ENCODE measurements around the gene AHDC1.
"Not testable (repeated sequence)": the region's sequence is repeated elsewhere in the genome, so short reads cannot be mapped to it uniquely, and the experiment has no call there.

AHDC1 gene

GRCh38 chr1:27632387-27633297 is 28.7 kb upstream of the AHDC1 start:
- DNase-seq: no peak

GRCh38 chr1:27630859-27631491 is 27.0 kb upstream of the AHDC1 start:
- DNase-seq: no peak

- no peak for DNase-seq
These were observed 24.8 kb upstream of the AHDC1 start for GRCh38 chr1:27628712-27629111.

DNA sequence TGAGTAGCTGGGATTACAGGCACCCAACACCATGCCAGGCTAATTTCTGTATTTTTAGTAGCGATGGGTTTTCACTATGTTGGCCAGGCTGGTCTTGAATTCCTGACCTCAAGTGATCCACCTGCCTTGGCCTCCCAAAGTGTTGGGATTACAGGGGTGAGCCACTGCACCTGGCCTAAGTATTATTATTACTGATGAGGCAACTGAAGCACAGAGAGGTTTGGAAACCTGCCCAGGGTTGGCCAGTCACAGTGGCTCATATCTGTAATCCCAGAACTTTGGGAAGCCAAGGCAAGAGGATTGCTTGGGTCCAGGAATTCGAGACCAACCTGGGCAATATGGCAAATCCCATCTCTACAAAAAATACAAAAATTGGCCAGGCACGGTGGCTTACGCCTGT is 23.8 kb upstream of the AHDC1 start:
- not testable (repeated sequence) for DNase-seq

GRCh38 chr1:27627061-27627460 is 23.1 kb upstream of the AHDC1 start:
- DNase-seq: no peak

DNA sequence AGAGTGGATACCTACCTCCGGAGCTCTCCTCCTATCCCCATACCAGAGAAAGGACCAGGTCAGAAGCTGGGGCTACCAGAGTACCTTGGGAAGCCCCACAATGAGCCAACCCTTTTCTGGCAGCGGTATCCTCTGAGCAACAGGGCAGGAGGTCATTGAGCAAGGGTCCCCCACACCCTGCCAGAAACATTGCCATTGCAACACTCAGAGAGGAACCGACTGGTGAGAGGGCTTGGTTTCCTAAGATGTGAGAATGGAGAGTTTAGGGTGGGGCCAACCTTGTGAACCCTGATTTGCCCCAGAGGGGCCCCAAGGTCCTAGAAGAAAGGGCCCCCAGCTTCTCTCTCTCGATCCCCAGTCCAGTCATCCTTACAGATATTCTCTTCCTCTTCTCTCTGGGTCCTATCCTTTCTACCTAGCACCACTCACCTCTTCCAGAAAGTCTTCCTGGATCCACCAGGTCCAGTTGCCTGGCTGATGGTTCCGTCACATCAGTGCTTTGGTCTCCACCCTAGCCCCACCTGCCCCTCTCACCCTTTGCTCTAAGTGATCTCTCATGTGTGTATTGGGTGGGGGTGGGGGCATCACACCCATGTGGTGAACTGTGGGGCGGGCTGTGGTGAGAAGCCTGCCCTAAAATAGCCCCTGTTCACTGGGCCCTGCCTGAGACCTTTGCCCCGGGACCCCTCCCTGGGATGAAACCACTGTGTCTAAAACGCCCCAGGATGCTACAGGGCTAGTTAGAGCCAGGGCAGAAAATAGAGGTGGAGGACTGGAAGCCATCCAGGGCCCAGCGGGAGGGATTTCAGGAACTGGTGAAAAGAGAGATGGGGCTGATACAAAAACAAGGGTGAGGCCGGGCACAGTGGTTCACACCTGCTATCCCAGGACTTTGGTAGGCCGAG is 22.3 kb upstream of the AHDC1 start:
- no peak for DNase-seq

DNA sequence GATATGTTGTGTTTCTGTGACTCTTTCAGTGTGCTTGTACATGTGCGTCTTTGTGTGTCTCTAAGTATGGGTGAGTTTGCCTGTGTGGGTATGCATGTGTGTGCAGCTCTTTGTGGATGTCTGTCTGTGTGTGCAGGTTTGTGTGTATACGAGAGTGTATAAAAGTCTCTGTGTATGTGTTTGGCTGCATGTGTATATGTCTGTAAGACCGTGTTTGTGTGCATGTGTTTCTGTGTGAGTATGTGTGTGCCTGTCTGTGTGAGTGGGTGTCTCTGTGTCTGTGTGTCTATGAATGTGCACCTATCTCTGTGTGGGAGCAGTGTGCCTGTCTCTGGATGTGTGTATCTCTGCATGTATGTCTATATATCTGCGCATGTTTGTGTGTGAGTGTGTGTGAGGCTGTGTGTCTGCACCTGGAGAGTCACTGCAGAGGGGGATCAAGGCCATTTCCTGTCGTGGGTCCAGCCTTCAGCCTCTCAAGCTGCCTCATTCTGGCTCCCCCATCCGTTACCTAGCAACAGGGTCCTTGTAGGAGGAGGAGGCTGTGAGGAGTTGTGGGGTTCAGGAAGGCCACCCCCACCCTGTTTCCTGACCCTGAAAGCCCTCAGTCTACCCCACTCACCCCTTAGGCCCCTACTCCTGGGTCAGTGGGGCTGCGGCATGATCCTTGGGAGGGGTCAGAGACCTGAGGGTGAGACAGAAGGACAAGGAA is 20.7 kb upstream of the AHDC1 start:
- no peak for DNase-seq

DNA sequence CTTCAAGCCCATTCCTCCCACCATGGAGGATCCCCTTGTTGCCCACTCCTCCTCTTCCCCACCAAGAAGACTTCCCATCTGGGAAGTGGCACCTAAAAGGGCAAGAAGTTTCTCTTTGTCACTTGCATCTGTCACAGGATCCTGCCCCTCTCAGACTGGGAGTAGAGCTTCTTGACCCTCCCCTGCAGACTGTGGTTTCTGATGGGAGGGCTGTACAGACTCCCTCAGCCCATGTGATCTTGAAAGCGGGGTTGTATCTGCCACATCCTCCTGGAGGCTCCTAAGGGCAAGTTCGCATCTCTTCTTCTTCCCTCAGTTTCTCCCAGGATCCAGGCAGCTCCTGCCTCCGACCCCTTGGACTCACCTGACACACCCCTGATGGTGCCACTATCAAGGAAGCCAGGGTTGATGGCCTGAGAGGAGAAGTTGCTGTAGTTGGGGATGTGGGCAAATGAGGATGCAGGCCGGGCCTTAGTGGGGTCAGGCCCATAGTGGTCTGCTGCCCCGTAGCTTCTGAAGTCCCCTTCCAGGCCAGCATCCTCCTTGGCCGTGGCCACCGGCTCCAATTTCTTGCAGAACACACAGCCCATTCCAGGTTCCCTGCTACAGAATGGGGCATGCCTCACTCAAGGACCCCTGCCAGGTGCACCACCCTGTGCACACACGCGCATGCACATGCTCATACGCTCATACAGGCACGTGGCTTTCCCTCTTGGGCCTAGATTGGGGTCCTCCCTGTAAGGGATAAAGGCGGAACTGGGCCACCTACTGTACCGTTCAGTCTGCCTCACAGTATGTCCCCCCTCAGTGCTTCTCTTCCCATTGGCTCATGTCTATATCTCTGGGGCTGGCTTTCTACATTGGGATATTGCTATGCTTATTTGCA is 19.6 kb upstream of the AHDC1 start:
- DNase-seq: no peak

DNA sequence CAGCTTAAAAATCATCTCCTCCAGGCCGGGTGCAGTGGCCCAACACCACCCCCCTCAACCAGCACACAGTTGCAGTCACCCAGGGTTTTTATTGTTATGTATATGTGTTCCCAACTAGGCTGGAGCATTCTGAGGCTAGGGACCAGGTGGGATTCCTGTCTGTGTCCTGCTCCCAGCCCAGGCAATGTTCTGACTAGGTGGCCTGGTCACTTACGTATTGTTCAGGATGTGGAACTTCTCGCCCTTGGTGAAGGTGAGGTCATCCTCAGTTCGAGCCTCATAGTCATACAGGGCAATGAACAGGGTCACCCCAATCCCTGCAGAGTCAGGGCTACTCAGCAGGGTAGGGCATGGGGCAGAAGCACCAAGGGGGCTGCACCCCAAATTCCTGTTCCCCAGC is 18.9 kb upstream of the AHDC1 start:
- no peak for DNase-seq

DNA sequence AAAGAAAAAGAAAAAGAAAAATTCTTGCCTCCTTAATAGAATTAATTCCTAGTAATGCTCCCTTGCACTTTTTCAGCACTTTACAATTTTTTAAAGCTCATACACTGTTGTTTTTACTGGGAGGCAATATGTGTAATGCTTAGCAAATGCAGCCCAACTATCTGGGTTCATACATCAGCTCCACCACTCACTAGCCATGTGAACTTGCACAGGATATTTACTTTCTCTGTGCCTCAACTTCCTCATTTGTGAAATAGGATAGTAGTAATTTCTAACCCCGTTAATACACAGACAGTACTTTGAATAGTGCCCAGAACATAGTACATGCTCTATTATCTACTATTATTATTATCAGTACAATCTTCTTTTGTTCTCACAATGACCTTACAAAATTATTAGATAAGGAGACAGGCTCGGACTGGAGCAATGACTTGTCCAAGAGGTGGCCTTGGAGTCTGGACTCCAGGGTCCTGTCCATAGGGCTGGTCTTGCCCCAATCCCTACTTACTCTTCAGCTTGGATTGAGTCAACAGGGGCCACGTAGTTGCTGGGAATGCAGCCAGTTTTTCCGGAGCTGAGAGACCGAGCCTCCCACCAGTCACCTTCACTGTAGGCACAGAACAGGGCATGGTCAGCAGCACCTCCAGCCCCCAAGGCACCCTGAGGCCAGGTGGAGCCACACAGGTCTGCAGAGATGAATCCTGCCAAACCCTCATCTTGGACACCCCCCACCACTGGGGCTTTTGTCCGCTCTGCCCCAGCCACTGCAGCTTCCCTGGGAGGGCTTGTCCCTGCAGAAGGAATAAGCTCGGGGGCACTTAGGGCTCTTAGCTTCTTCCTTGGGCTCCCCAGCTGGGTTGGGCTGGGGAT is 17.3 kb upstream of the AHDC1 start:
- no peak for DNase-seq

DNA sequence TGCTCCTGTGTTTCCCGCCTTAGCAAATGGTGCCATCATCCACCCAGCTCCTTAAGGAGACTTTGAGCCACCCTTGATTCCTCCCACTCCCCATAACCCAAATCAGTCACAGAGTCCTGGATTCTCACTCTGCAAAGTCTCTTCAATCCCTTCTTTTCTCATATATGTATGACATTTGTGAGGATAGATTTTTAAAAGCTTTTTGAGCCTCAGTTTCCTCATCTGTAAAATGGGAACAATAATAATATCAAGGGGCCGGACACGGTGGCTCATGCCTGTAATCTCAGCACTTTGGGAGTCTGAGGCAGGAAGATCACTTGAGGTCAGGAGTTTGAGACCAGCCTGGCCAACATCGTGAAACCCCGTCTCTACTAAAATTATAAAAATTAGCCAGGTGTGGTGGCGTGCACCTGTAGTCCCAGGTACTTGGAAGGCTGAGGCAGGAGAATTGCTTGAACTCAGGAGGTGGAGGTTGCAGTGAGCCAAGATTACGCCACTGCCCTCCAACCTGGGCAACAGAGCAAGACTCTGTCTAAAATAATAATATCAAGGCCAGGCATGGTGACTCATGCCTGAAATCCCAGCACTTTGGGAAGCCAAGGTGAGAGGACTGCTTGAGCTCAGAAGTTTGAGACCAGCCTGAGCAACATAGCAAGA is 16.0 kb upstream of the AHDC1 start:
- not testable (repeated sequence) for DNase-seq

DNA sequence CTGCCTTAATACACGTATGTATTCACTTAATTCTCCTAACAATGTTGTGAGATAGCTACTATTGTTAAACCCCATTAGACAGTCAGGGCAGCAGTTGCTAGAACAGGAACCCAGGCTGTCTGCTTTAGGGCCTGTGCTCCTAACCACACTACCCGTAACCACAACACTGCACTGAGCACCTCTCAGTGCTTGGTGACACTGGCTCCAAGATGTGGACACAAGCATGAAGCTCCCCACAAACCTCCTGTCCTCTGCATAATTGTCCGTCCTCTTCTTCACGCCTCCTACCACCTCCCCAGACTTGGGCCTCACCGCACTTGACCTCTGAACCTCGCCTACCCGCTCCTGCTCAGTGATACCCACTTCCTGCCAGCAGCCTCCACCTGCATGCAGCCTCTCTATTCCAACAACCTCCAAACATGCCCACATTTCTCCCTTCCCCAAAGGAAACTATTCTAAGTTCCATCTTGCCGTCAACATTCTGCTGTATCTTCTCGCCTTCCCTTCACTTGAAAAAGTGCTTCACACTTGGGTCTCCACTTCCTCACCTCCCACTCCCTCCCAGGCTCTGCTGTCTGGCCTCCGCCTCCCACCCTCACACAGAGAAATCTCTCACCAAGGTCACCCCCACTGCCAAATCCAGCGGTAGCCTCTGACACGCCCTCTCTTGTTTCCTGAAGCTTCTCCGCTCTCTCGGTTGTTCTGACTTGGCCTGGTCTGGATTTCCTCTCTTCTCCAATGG is 14.6 kb upstream of the AHDC1 start:
- no peak for DNase-seq

DNA sequence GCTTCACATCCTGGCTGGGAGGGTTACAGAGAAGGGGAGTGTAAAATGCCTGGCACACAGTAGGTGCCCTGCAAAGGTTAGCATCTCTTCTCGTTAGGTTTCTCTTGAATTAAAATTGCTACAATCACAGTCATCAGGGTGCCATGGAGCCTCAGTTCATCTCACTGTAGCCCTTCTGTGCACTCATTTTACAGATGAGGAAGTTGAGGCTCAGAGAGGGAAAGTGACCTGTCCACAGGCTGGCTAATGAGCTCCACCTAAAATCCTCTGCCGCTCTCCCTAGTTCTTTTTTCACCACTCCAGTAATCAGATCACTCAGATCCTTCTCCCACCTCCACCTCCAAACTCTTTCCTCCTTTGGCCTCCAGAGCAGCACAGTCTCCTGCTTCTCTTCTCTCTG is 13.5 kb upstream of the AHDC1 start:
- no peak for DNase-seq

DNA sequence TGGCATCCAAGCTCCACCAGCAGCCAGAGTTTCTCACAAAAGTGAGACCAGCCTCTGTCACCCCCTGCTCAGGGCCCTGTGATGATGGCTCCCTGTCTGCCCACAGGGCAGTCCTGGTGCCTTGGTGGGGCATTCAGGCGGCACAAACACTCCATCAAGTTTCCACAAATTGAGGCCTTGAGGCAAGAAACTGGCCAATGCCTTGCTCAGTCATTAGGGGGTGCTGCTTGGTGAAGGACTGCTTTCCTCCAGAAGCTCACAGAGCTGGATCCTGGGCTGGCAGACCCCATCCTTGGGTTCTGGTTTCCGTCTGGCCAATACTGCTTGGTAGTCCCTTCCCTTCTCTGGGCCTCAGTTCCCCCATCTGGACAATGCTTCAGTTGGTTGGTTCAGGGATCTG is 12.5 kb upstream of the AHDC1 start:
- no peak for DNase-seq

GRCh38 chr1:27615346-27616192 is 11.6 kb upstream of the AHDC1 start:
- no peak for DNase-seq

DNA sequence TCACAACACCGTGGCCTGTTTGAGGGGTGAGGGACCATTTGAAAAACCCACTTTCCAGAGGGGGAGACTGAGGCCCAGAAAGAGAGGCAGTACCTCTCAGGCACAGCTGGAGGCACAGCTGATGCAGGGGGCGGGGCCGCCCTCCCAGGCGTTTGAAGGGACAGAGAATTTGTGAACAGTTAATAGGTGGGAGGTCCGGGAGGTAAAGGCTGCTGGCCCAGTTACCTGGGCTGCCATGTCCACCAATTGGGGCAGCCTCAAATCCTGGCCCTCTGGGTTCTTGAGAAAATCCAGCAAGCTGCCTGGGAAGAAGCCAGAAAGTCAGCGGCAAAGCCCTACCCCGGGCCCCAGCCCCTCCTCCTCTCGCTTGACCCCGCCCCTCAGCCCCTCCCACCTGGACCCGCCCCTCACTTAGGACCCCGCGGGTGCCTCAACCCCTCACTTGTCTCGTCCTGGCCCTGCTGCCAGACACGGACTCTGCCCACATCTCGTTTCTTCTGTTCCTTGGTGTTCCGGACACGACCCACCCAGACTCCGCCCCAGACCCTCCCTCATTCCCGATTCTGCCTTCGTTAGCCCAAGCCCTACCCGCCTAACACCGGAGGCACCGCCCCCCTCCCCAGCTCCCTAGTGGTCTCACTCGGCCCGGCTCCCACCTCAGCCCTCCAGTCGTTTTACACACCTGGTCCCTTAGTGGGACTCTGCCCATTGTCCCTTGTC is 10.8 kb upstream of the AHDC1 start:
- DNase-seq: no peak

DNA sequence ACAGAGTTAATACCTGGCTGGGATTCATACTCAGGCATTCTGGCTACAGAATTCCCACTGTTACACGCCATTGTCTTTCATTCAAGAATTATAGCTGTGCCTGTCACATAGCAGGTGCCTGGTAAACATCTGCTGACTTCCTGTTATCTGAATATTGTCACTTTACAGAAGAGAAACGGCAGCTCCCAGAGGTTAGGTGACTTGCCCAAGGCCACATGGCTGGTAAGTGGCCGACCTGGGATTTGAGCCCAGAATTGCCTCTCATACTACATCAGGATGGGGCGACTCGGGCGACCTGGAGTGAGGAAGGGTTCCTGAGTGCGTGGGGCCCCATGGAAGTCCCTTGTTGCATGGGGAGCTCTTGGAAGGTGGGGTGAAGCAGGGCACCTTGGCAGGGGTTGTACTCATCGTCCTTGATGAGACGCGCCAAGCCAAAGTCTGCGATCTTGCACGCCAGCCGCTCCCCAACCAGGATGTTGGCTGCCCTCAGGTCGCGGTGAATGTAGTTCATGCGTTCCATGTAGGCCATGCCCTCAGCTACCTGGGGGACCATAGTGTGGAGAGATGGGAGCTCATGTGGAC is 10.2 kb upstream of the AHDC1 start:
- DNase-seq: no peak

Data from NCI-H1694 treated with DMSO at 0.1 percent for 48 hours (cell line).